Kidney tubule cell (primary cell): Measurements from ENCODE around the gene RUNX2.
A peak's percentile ranks its signal among the peaks of the same experiment; 100 is the strongest.
"Not testable (repeated sequence)": the region's sequence is repeated elsewhere in the genome, so short reads cannot be mapped to it uniquely, and the experiment has no call there.

Experiments used
- DNase-seq: peaks from one replicate; pipeline ENCODE4 v3.0.0-alpha.2; 2018; ENCODE audit warnings: low spot score

Gene RUNX2

GRCh38 chr6:45327956-45328522, at the start of gene RUNX2:
TSS of gene RUNX2 (plus strand) at chr6:45328330. CDS start at chr6:45328727, 397 bp downstream.
- peak; percentile 60 for DNase-seq

- DNase-seq: no peak
Observed at GRCh38 chr6:45278367-45278766, 49.8 kb upstream of the RUNX2 start.

GRCh38 chr6:45286707-45287106, 41.4 kb upstream of the RUNX2 start:
- DNase-seq: not testable (repeated sequence)

- DNase-seq: no peak
Observed at GRCh38 chr6:45289751-45290514, 38.2 kb upstream of the RUNX2 start.

GRCh38 chr6:45293306-45293705, 34.8 kb upstream of the RUNX2 start:
- DNase-seq: no peak

GRCh38 chr6:45294065-45294701, 33.9 kb upstream of the RUNX2 start:
- not testable (repeated sequence) for DNase-seq

GRCh38 chr6:45297320-45297719, 30.8 kb upstream of the RUNX2 start:
- no peak for DNase-seq

- DNase-seq: no peak
Observed at GRCh38 chr6:45299096-45299581, 29.0 kb upstream of the RUNX2 start.

- DNase-seq: no peak
Observed at GRCh38 chr6:45300736-45301135, 27.4 kb upstream of the RUNX2 start.

- DNase-seq: no peak
Observed at GRCh38 chr6:45301348-45302142, 26.6 kb upstream of the RUNX2 start.

- no peak for DNase-seq
Observed at GRCh38 chr6:45302832-45303231, 25.3 kb upstream of the RUNX2 start.

GRCh38 chr6:45305546-45305945, 22.6 kb upstream of the RUNX2 start:
- no peak for DNase-seq

- DNase-seq: no peak
Observed at GRCh38 chr6:45310118-45310788, 17.9 kb upstream of the RUNX2 start.

- no peak for DNase-seq
Observed at GRCh38 chr6:45314146-45314545, 14.0 kb upstream of the RUNX2 start.

GRCh38 chr6:45320349-45320748, 7.8 kb upstream of the RUNX2 start:
- DNase-seq: no peak

GRCh38 chr6:45323656-45324224, 4.4 kb upstream of the RUNX2 start:
- no peak for DNase-seq

GRCh38 chr6:45326698-45327417, 1.3 kb upstream of the RUNX2 start:
- no peak for DNase-seq

- no peak for DNase-seq
Observed at GRCh38 chr6:45328523-45328922, 393 bp downstream of the RUNX2 start.

- no peak for DNase-seq
Observed at GRCh38 chr6:45344900-45345299, 16.8 kb downstream of the RUNX2 start.

GRCh38 chr6:45350186-45350710, 22.1 kb downstream of the RUNX2 start:
- no peak for DNase-seq
